ENCODE measurements around the gene SARS1.

SARS1 gene

DNA sequence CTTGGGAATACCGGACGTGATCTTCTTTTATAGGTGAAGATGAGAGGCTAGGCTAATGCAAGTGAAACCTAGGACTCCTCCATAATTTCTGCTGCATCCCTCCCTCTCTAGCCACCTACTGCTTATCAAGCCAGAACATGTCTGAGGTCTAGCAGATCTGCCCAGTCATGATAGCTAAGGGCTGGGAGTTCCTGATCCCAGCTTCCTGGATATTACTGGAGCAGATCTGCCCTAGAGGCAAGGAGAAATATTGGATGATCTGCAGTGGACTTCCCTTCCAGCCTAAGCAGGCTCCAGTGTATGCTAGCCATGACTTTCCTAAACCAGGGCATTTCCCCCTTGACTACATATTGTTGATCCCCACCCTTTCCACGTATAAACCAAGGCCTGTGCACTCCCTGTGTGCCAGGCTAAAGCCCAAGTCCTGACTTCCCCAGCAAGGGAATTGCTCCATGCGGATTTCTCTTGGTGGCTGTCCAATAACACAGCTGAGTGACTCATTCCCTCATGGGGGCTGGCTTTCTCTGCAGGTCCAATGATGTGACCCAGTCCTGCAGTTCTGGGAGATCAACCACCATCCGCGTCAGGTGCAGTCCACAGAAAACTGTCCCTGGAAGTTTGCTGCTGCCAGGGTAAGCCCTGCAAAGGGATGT lies 15.5 kb upstream of the SARS1 start:
- Histone ChIP-seq H3K4me3 (ENCODE audit: low read depth, low read length) (no peak overlapping the region), H3K36me3 (replicated peaks) (no peaks in the 10 kb centered on the region), H3K27me3 (replicated peaks) (no peaks in the 10 kb centered on the region), H3K27ac (peak overlapping the region; percentile 70)
- peak; percentile 77 for DNase-seq
- no peak for TF ChIP-seq CTCF (IDR thresholded peaks at IDR 0.05; ENCODE audit: low read depth, low read length, missing control alignments)
- in situ Hi-C loops (cut with HindIII; ENCODE audit: low pct_ligation_motif_present, low sequenced_read_pairs): no loop called here

DNA sequence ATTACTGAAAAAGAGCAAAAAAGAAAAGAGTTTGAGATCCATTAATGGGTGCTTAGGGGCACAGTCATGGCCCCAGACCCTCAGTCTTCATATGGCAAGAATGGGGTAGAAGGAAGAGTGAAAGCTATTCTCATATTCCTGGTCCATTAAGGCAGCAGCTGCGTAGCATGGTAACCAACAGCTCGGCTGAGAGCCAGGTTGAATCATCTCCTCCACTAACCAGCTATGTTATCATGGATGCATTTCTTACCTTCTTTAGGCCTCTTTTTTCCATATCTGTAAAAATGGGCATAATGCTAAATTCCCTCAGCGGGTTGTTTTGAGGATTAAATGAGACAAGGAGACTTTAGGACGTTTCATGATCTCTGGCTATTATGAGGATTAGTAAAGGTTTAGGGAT lies 15.0 kb upstream of the SARS1 start:
- H3K4me3 ChIP-seq (ENCODE audit: low read depth, low read length): no peak overlapping the region
- no peaks in the 10 kb centered on the region for H3K27me3 ChIP-seq (replicated peaks)
- H3K36me3 ChIP-seq (replicated peaks): no peaks in the 10 kb centered on the region
- TF ChIP-seq CTCF (IDR thresholded peaks at IDR 0.05; ENCODE audit: low read depth, low read length, missing control alignments): no peak
- DNase-seq: peak; percentile 57
- in situ Hi-C loops (cut with HindIII; ENCODE audit: low pct_ligation_motif_present, low sequenced_read_pairs): no loop called here
- H3K27ac ChIP-seq: peak overlapping the region; percentile 70

DNA sequence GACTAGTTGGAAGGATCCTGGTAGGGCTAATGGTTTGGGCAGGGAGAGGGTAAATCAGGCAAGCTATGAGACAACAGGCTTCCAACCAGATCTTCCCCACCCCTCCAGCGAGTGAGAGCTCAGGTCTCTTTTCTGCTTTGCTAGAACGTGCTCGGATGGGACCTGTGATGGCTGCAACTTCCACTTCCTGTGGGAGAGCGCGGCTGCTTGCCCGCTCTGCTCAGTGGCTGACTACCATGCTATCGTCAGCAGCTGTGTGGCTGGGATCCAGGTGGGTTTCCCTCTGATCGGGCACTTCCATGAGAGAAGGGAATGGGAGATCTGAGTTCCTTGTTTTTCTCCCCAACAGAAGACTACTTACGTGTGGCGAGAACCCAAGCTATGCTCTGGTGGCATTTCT lies 14.0 kb upstream of the SARS1 start:
- H3K27ac ChIP-seq: no peak overlapping the region
- no peaks in the 10 kb centered on the region for H3K27me3 ChIP-seq (replicated peaks)
- TF ChIP-seq CTCF (IDR thresholded peaks at IDR 0.05; ENCODE audit: low read depth, low read length, missing control alignments): no peak
- DNase-seq: no peak
- no peak overlapping the region for H3K4me3 ChIP-seq (ENCODE audit: low read depth, low read length)
- no peaks in the 10 kb centered on the region for H3K36me3 ChIP-seq (replicated peaks)
- in situ Hi-C loops (cut with HindIII; ENCODE audit: low pct_ligation_motif_present, low sequenced_read_pairs): no loop called here

GRCh38 chr1:109201123-109201703 lies 12.5 kb upstream of the SARS1 start:
- Histone ChIP-seq H3K27ac (no peak overlapping the region), H3K36me3 (replicated peaks) (no peaks in the 10 kb centered on the region), H3K4me3 (ENCODE audit: low read depth, low read length) (no peak overlapping the region), H3K27me3 (replicated peaks) (no peaks in the 10 kb centered on the region)
- in situ Hi-C loops (cut with HindIII; ENCODE audit: low pct_ligation_motif_present, low sequenced_read_pairs): no loop called here
- peak; percentile 95 for DNase-seq
- TF ChIP-seq CTCF (IDR thresholded peaks at IDR 0.05; ENCODE audit: low read depth, low read length, missing control alignments): peak; percentile 91

DNA sequence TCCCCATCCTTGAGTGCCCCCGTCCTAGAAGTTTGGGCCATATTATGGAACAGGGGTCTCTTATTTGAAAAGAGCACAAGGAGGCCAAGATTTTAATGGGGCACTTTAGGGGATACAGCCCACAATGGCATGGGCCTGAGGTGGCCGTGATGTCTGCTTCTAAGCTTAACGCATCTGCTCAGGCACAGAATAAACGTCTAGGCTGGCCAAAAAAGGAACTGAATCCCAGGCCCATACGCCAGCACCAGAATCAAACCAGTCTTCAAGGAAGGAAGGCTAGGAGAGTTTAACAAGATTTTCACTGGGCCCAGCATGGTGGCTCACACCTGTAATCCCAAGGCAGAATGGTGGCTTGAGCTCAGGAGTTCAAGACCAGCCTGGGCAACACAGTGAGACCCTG lies 9.2 kb upstream of the SARS1 start:
- no peak overlapping the region for H3K4me3 ChIP-seq (ENCODE audit: low read depth, low read length)
- H3K27ac ChIP-seq: no peak overlapping the region
- no peak for TF ChIP-seq CTCF (IDR thresholded peaks at IDR 0.05; ENCODE audit: low read depth, low read length, missing control alignments)
- no peaks in the 10 kb centered on the region for H3K36me3 ChIP-seq (replicated peaks)
- no peaks in the 10 kb centered on the region for H3K27me3 ChIP-seq (replicated peaks)
- in situ Hi-C loops (cut with HindIII; ENCODE audit: low pct_ligation_motif_present, low sequenced_read_pairs): no loop called here
- no peak for DNase-seq

DNA sequence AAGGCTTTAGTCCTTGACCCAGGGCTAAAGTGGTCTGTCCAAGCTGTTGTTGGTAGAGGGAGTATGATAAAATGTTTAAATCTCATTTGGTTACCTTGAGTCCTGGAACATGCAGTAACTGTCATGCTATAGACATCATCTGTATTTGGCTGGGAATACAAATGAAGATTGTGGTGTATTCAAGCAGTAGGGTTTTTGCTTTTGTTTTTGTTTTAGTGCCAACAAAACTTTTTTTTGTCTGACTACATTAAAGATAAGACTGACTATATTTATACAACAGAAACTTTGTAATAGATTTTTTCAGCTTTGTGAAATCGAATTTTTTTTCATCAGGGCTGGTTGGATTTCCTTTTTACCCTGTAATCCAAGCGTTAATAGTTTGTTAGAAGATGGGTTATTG lies 7.4 kb upstream of the SARS1 start:
- TF ChIP-seq CTCF (IDR thresholded peaks at IDR 0.05; ENCODE audit: low read depth, low read length, missing control alignments): no peak
- in situ Hi-C loops (cut with HindIII; ENCODE audit: low pct_ligation_motif_present, low sequenced_read_pairs): no loop called here
- DNase-seq: no peak
- H3K4me3 ChIP-seq (ENCODE audit: low read depth, low read length): no peak overlapping the region
- H3K27ac ChIP-seq: no peak overlapping the region
- H3K27me3 ChIP-seq (replicated peaks): no peaks in the 10 kb centered on the region
- H3K36me3 ChIP-seq (replicated peaks): no peaks in the 10 kb centered on the region

Measured in brain microvascular endothelial cell (primary cell).